SHP77 (cell line): ENCODE results near the gene ANKRD44.

Source experiments
- DNase-seq, 2 experiments: peaks; one replicate each; lab custom pipeline; 2025; lab: John Stamatoyannopoulos, UW

The ANKRD44 gene

DNA sequence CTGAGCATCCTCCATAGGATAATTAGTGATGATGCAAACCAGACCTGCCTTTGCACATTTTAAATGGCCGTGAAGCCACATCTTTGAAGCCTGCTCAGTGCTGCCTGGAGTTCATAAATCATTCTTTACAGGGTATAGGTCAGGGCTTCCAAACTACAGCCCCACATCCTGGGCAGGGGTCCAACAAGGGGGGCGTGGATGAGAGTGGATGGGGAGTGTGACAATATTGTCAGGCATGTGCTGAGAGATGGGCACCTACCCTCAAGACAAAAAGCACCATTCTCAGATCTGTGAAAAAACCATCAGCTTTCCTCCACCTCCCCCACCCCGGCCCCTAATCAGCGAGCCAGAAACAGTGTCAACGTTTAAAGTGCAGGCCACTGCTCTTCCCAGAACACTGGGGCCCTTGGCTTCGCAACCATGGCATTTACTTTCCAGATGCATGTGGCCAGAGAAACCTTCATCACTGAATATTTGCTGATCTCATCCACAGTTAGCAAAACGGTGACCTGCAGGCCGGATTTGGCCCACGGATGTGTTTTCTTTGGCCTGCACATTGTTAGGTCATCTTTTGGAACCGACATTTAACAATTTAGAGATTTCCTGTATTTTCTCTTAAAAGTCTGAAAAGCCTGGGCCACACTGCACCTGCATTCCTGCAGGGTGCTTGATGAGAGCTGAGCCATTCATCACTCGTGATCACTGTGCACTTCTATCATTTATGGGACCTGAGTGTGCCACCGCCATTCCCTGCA, 130.7 kb downstream of the ANKRD44 start:
- DNase-seq = peak; percentile 64 to 70

DNA sequence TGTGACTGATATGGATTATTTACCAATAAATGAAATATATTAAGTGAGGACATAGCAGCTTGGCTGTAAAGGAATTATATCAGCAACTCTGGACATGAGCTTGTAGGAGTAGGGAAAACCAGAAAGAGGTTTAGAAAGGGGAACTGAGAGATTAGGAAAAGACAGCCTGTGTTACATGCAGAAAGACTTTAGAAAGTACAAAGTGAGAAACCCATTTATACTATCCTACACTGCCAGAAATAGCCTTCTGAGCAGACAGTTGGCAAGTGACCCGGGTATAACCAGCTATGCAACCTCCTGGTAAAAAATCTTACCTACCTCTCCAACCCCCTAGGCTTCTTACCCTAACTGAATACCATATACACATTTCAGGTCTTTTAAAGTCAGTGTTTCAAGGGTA, 134.1 kb downstream of the ANKRD44 start:
- DNase-seq = no peak

DNA sequence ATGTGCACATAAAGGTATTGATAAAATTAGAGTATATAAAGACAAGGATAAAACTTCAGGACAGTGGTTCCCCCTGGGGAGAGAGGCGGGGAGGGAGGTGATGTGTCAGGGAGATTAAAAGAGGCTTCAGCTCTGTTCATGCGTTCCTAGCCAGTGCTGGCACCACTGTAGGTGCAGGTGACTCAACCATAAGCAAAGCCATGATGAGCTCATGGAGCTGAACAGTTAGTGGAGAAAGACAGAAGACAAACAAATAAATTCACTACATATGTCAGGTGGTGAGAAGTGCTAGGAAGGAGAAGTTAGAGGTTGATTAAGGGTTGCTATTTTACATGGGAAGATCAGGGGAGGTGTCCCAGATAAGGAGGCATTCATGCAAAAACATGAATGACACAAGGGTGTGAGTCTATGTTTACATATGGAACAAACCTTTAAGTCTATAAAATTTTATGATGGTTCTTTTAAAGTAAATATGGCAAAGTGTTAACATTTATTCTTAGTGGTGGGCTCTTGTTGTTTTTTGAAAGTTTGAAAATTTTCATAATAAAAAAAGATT, 136.0 kb downstream of the ANKRD44 start:
- DNase-seq = peak; percentile 43 to 64

DNA sequence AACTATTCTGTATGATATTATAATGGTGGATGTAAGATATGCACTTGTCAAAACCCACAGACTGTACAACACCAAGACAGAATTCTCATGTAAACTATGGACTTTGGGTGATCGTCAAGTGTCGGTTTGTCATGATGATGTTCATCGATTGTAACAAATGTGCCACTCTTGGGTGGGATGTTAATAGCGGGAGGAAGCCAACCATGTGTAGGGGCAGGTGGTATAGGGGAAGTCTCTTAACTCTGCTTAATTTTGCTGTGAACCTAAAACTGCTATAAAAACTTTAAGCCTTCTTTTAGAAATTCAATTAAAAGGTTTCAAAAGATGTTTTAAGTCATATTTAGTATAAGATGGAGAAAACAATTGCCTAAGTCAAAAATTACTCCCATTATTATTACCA, 139.0 kb downstream of the ANKRD44 start:
- no peak for DNase-seq

DNA sequence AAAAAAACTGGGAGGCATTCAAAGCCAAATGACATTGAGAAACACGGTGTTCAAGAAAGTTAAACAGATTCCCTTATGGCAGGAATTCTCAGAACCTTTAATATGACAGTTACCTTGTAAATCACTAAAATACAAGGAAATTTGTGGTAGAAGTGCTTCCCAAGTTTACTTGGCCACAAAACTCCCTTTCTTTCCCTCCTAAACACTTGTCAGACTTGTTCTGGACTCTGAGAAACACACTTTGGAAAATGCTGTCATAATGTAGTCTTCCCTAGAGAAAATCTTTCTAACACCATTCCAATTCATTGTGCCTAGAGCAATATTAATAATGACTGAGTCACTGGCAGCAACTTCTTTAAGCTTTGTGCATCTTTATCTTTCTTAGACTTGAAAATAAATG, 140.4 kb downstream of the ANKRD44 start:
- no peak for DNase-seq

DNA sequence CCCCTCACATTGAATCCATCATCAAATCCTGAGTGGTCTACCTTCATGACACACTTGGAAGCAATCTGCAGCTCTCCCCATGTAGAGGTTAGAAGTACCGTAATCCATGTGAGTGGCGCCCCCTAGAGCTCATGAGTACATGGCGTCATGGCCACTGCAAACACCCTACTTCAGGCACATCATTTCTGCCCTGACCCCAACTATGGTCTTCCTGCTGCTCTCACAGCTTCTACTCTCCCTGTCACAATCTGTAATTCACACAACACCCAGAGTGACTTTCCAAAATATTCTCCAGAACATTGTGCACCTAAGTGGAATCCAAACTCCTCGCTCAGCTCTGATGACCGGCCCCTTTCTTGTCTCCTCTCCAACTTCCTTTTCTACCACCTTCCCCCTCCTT, 141.9 kb downstream of the ANKRD44 start:
- DNase-seq = peak; percentile 23 to 43

DNA sequence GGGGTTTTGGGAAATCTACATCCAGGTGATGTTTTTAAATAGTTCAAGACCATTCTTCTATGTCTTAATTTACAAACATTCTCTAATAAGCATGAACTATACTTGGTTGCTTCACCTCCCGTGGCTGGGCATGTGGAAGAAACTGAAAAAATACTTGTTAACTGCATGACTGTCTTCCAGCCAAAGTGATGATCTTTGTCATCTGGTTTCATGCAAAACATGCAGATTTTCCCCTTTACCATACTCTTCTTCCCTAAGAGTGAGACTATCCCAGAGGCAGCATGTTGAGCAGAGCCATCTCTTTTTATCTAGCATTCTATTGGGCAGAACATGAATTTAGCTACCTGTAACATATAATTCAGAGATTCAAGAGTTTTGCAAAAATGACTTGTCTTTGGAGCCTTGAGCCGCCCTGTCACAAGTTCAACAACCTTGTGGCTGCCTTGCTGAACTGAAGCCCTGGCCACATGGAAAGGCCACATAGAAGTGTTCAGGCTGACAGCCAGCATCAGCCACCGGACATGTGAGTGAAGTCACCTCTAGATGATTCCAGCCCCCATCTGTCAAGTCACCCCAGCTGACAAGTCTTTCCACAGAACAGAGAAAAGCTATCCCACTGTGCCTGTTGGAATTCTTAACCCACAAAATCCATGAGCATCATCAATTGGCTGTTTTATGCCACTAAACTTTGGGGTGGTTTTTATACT, 142.8 kb downstream of the ANKRD44 start:
- no peak for DNase-seq

DNA sequence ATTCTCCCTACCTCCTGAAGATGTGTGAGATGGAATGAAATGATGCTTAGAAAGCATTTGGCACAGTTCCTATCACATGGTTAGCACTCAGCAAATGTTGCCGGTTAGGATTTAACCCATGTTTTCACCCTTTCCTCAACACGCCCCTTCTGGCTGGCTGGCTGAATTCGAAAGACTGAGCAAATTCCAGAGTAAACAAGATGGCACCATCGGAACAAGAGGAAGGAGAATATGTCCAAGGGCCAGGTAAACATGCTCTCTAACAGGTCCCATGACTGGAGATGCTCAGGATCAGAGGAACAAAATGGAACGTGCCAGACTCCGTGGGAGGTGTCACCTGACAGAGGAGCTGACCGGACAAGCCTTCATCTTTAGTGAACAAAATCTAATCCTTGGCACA, 145.6 kb downstream of the ANKRD44 start:
- no peak for DNase-seq

DNA sequence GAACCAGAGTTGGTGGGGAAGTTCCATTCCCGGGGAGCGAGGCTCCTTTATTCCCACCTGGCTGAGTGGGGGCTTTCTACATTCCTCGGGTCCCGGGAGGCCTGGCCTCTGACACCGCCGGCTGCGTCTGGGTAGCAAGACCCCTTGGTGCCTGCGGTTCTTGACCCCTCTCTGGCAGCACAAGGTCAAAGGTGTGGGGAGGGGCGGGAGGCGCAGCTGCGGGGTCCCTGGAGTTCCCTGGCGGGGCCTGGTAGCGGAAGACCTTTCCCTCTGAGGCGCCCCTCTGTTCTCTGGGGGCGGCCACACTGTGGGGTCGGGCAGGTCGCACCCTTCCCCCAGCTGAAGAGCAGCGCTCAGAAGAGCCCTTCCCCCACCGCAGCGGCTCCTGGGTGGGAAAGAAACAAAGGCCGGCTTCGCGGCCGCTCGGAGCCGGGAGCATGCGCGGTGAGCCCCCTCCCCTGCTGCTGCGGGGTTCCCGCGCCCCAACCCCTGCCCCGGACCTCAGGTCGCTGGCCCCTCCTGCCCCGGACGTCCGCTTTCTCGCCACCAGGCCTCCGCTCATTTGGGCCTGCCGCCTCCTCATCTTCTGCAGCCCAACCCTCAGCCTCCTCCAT, 146.3 kb downstream of the ANKRD44 start:
- DNase-seq = no peak

DNA sequence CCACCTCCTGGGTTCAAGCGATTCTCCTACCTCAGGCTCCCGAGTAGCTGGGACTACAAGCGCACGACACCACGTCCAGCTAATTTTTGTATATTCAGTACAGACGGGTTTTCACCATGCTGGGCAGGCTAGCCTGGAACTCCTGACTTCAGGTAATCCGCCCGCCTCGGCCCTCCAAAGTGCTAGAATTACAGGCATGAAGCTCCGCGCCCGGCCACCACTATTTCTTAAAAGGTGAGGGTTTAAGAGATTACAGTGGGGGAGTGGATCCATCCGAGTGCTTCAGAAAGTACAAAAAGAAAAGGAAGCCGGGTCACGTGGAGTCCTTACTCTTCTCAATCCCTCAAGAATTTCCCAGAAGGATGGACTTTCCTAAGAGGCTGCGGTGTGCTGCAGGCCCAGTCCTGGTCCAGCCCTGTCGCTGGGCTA, 146.9 kb downstream of the ANKRD44 start:
- DNase-seq = no peak

DNA sequence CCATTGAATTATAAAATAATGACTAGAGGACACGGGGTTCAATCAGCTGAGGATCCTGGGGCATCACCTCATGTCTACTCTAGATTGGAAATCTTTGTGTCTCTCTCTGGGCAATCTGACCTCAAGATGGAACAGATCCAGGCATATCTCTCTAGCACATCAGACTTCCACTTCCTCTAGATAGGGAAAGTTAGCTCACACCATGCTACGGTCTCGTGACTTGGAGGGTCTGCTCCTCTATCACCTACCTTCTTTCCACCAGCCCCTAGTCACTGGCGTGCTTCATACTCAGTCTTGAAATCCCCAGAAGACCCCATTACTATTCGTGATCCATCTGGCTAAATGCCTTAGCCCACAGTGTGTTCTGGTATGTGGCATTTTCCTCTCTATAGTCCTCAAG, 148.8 kb downstream of the ANKRD44 start:
- DNase-seq = no peak

DNA sequence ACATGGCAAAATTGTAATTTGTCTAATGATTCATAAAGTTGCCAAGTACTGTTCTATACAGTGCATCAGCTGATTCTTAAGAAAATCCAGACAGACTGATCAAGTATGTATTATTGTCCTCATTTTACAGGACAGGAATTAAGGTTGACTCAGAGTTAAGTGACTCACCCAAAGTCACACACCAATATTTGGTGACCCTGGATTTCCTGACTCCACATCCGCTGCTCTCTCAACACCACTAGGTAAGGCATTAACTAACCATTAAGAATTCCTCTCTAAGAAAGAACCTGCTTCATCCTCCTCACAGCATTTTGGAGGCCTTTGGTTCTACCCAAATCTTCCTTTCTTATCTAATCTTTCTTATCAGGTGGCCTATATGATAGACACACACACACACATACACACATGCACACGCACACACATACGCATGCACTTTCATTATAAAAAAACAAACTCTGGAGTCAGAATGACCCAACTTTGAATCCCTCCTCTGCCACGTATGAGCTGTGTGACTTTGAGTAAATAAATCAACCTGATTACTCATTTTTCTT, 150.8 kb downstream of the ANKRD44 start:
- DNase-seq = no peak

DNA sequence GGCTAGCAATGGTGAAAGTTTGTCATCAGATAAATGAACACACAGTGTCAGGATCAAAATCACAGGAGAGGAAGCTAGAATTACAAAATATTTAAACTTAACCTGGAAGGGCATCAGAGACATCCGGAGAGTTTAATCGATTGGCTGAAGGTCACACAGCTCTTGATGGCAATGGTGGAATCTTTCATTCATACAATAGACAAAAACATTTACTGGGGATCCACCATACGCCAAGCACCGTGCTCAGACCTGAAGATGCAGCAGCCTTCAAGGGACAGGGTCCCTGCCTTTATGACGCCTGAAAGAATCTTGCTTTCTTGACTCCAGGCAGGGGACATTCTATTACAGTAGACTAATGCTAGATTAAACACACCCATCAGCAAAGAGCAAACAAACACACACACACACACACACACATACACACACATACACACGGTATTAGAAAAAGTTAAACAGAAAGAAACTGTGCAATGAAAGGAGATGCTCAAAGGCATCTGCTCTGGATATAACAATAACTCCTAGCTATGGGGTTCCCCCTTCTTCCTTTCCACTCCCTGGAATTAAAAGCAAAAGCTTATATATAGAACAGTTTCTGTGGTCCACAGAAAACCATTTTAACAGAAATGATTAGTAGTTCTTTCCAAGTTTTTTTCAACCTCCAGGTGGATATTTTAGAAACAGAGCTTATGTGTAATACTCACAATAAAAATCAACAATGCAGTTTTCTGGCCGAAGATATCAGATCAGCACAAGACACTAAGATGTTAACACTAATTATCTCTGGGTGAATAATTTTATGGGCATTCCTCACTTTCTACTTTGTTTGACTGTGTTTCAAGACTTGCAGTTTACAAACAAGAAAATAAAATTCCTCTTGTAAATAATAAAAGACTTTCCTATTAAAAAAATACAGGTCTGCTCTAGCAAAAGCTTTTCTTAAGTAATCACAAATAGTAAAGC, 151.7 kb downstream of the ANKRD44 start:
- DNase-seq = no peak

DNA sequence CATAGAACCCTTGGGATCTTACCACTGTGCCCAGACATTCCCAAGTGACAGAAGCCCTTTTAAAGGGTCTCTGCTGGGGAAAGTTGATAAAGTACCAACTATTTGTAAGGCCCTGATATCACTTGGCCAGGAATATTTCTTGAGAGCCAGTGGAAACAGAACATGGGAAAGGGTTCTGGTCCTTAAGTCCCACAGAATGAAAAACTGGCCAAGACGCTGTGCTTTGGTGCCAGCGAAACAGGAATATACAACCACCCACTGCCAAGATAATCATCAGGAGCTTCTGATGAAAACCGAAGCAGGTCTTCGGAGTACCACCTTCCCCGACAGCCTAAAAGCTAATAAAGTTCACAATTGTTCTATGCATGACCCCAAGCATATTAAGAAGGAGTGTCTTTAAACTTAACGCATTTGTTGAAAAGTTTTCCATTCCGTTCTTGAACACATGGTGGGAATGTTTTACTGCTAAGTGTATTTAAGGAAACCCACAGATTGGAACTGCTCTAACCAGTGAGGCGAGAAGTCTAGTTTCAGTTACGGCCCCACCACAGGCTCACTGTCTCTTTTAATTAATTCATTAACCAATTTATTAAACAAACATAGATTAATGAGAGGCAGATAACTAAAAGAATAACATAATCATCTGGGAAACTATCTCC, 152.6 kb downstream of the ANKRD44 start:
- DNase-seq = no peak

DNA sequence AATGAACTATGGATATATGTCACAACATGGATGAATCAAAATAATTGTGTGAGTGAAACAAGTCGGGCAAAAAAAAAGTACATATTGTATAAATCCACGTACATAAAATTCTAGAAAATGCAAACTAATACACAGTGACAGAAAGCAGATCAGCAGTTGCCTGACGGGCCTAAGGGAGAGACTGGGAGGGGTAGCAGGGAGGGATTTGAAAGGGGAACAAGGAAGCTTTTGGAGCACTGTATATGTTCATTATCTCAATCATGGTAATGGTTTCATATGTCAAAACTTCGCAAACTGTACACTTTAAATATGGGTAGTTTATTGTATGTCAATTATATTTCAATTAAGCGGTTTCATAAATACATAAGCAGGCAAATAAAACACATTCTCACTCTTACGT, 153.8 kb downstream of the ANKRD44 start:
- DNase-seq = no peak

DNA sequence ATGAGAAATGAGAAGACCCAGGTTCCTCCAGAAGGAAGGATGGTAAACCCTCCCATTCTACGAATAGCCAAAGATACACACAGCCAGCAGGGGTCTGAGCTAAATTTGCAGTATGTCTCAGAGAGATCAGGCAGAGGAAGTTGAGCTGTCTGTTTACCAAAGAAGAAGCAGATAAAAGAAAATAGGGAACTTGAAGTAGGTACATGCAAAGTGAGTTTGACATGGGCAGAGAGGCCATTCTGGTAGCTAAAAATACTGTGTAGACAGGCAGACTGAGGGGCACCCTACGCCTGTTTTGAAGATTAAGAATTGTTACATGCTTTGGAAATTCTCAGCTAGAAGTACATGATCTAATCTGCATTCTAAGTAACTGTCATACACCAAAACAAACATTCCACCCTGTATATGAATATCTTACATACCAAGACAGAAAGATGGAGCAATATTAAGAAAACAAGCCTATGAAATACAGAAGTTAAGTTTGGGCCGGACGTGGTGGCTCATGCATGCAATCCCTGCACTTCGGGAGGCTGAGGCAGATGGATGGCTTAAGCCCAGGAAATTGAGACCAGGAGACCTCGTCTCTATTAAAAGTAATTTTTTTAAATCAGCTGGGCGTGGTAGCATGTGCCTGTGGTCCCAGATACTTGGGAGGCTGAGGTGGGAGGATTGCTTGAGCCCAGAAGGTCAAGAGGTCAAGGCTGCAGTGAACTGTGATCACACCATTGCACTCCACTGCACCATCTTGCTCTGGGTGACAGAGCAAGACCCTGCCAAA, 157.9 kb downstream of the ANKRD44 start:
- DNase-seq = no peak

DNA sequence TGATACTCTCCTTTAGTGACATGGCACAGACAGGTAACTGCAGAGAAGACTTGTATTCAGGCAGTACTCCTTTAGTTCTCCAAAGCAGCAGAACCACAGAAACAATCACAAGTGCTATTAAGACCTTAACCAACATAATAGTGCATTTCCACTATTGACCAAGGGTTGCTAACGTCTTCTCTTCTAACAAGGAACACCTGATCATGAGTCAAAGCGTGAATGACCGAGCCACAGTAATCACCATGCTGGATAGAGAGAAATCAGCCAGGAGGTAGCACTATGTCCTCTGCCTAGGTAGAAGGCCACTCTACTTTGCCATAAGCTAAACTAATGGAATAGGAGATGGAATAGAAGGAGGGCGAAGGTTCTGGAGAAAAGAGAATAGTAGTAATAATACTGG, 161.0 kb downstream of the ANKRD44 start:
- no peak for DNase-seq

DNA sequence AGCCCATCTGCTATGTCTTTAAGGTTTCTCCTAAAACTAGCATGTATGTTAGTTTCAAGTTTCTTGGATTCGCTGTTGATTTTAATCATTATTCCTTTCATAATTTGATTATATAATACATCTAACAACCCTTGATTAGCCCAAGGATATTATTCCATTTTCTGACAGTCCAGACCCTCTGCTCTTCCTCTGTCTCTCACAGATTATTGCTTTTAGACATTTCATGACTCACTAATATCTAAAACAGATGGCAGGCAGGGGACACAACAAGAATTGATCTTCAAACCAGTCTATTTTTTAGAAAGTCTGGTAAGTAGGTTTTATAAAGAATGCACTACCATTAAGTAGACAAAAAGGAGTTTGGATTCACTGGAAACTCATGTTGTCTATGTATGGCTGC, 162.2 kb downstream of the ANKRD44 start:
- DNase-seq = no peak

DNA sequence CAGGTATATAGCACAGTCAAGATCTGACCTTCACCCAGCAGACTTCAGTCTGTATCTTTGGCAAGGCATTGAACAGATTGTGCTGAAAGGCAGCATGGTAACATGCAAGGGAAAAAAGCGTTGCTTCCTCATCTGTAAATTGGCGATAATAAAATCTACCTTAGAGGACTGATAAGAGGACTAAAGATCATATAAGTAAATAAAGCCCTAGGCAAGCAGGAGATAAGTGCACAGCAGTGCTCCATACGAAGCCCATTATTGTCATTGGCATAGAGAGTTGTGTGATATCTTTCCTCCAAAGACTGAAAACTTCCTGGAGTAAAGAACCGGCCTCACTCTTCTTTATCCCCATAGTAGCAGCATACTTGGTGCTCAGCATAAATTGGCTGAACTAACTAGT, 162.6 kb downstream of the ANKRD44 start:
- no peak for DNase-seq

DNA sequence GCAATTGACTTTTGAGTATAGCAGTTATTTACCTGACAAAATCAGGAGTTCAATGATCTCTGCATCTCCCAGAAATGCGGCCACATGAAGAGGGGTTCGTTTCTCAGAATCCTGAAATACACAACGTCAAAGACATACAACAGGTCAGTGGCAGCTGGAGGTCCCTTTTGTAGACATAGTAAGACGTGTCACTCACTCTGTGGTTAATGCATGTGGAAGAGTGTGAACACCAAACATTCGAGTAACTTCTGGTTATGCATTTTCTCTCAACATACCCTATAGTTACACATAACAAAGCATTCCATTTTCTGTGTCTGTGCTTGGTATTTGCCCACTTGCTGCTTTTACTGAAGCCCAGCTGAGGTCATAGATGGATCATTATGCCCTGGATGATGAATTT, 163.6 kb downstream of the ANKRD44 start:
- no peak for DNase-seq
